ENCODE measurements around the gene GJA3.

DNA sequence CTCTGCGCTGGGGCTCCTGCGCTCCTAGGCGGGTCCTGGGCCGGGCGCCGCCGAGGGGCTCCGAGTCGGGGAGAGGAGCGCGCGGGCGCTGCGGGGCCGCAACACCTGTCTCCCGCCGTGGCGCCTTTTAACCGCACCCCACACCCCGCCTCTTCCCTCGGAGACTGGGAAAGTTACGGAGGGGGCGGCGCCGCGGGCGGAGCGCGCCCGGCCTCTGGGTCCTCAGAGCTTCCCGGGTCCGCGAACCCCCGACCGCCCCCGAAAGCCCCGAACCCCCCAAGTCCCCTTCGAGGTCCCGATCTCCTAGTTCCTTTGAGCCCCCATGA lies 31.9 kb upstream of the GJA3 start, which contains the start of gene GJB2:
- TF ChIP-seq, protein P1, sequence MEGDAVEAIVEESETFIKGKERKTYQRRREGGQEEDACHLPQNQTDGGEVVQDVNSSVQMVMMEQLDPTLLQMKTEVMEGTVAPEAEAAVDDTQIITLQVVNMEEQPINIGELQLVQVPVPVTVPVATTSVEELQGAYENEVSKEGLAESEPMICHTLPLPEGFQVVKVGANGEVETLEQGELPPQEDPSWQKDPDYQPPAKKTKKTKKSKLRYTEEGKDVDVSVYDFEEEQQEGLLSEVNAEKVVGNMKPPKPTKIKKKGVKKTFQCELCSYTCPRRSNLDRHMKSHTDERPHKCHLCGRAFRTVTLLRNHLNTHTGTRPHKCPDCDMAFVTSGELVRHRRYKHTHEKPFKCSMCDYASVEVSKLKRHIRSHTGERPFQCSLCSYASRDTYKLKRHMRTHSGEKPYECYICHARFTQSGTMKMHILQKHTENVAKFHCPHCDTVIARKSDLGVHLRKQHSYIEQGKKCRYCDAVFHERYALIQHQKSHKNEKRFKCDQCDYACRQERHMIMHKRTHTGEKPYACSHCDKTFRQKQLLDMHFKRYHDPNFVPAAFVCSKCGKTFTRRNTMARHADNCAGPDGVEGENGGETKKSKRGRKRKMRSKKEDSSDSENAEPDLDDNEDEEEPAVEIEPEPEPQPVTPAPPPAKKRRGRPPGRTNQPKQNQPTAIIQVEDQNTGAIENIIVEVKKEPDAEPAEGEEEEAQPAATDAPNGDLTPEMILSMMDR (IDR thresholded peaks at IDR 0.05), result no peak
- no peak for TF ChIP-seq POLR2A (IDR thresholded peaks at IDR 0.05)
